Activated CD4-positive, alpha-beta T cell treated with anti-CD3 and anti-CD28 coated beads, Interleukin-2, amount 50 U/mL, for 16 hours (primary cell): ENCODE results near the gene LRRC28.

Experiments used
- DNase-seq: peaks from one replicate; pipeline ENCODE4 v3.0.0-alpha.2; 2020

The LRRC28 gene

DNA sequence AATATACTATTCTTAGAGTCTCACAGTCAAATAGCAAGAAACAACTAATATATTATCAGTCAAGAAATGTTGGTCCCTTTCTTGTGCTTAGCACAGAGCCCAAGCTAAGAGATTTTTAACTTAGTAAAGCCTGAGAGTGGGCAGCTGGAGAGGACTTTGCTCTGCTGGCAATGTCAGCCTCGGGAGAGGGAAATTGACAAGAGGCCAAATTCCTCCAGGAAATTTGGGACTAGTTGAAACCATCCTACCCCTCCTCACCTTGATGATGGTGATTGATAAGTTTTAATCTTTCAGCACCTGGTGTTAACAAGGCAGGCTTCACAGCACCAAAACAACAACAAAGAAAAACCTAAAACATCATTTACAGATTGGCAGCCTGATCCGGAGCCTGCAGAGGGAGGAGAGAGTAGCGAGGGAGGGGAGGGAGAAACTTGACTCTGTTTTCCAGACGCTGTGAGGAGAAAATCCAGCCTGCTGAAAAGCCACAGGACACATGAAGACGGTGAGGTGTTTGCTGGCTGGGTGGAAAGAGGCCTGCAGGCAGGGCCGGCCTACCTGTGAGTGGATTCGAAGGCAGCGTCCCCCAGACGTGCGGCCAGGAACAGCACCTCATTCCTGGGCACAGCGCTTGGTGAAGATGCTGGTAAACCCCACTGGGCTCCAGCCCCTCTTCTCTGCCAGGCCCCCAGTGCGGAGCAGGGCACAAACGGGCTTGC is 150.9 kb downstream of the LRRC28 start:
- DNase-seq = no peak

GRCh38 chr15:99403597-99403996 is 152.3 kb downstream of the LRRC28 start:
- no peak for DNase-seq

GRCh38 chr15:99404454-99404853 is 153.2 kb downstream of the LRRC28 start:
- no peak for DNase-seq

- no peak for DNase-seq
Observed at GRCh38 chr15:99406120-99406519, 154.8 kb downstream of the LRRC28 start.

DNA sequence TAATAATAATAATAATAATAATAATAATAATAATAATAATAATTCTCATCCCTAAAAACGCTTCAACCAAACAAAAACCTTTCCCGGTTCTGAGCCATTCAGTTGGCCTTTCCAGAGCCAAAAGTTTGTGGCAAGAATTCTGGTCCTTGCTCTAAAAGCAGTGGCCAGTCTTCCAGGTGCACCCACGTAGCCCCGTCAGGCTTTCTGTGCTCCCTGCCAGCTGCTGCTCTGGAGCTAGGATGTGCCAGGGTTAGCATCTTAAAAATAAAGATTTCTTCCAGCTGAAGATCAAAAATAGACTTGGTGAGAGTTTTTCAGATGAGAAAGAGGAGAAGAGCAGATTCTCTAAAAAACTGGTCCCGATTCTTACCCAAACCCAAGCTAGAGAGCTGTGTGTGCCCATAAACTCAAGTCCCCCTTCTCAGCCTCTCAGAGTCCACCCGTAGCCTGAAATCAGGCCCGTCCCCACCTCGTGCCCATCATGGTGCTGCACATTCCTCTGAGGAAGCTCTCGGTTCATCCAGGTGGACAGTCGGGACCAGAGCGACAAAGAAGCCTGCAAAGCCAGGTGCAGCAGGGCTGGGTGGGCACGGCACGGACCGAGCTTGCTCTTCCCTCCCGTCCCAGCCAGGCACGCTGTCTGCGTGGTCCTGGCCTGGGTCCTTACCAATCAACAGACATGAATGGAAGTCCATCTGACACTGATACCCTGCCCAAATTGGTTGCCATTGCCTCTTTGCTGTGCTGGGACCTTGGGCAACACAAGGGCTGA is 155.6 kb downstream of the LRRC28 start:
- DNase-seq = no peak

DNA sequence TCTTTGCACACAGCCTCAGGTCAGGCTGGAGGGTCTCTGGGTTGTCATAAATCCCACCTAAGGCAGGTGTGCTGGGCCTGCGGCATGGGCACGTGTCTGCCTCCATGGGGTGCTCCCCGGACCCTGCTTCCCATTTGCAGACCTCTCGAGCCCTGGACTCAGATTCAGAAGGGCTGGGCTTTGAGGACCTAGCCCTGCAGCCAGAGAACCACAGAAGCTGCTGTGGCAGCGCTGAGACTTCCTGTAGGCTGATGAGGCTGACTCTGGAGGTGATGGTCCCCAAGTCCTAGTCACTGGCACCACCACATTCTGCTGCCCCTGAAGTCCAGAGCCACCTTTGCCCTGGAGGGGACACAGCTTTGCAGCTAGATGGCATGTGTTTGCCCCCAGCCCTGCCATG is 156.4 kb downstream of the LRRC28 start:
- no peak for DNase-seq

GRCh38 chr15:99408236-99409096 is 157.2 kb downstream of the LRRC28 start:
- DNase-seq = no peak

DNA sequence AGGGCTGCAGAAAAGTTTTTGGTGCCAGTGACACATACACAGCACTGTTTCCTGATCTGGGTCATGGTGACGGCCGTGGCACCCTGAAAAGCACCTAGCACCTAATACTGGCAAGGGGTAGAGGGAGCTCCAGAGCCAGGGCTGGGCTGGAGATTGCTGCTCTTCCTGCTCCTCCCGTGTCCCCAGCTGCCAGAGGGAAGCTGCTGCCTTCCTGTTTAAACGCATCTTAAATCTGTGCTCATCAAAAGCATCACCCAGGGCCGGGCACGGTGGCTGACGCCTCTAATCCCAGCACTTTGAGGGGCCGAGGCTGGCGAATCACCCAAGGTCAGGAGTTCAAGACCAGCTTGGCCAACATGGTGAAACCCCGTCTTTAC is 157.8 kb downstream of the LRRC28 start:
- peak; percentile 20 for DNase-seq

- no peak for DNase-seq
Observed at GRCh38 chr15:99409560-99409959, 158.3 kb downstream of the LRRC28 start.

GRCh38 chr15:99410477-99410876 is 159.2 kb downstream of the LRRC28 start:
- no peak for DNase-seq

- DNase-seq = no peak
Observed at GRCh38 chr15:99411234-99411633, 160.0 kb downstream of the LRRC28 start.

DNA sequence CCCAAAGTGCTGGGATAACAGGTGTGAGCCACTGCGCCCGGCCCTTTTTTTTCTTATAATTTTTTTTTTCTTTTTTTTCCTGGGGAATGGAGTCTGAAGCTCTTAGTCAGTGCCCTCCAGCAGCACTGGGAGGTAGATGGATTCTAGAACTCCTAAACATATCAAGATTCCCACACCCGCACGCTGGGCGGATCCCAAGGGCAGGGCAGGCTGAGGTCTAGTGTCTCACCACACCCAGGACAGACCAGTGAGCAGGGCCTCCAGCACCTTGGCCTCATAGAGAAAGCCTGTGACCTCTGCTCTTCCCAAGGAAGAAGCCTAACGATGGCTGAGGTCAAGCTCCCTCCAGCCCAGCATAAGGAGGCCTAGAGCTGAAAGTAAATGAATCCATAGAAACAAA is 160.8 kb downstream of the LRRC28 start:
- no peak for DNase-seq

DNA sequence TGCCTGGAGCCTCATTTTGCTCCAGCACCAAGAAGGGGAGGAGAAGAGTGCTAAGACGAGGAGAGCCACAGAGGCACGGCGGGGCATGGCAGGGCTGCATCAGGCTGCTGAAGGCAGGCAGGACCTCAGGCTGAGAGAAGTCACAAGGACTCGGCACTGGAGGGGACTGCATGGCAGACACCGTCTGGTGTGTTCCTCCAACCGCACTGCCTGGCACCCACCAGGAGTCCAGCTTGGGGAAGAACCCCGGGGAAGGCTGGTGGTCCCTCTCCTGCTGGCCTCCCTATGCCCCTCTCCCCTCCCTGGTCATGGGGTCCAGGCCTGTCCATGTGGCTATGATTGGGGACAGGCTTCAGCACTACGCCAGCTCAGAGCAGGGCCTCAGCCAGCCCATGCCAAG is 161.3 kb downstream of the LRRC28 start:
- no peak for DNase-seq

- no peak for DNase-seq
Observed at GRCh38 chr15:99413955-99414754, 162.9 kb downstream of the LRRC28 start.

DNA sequence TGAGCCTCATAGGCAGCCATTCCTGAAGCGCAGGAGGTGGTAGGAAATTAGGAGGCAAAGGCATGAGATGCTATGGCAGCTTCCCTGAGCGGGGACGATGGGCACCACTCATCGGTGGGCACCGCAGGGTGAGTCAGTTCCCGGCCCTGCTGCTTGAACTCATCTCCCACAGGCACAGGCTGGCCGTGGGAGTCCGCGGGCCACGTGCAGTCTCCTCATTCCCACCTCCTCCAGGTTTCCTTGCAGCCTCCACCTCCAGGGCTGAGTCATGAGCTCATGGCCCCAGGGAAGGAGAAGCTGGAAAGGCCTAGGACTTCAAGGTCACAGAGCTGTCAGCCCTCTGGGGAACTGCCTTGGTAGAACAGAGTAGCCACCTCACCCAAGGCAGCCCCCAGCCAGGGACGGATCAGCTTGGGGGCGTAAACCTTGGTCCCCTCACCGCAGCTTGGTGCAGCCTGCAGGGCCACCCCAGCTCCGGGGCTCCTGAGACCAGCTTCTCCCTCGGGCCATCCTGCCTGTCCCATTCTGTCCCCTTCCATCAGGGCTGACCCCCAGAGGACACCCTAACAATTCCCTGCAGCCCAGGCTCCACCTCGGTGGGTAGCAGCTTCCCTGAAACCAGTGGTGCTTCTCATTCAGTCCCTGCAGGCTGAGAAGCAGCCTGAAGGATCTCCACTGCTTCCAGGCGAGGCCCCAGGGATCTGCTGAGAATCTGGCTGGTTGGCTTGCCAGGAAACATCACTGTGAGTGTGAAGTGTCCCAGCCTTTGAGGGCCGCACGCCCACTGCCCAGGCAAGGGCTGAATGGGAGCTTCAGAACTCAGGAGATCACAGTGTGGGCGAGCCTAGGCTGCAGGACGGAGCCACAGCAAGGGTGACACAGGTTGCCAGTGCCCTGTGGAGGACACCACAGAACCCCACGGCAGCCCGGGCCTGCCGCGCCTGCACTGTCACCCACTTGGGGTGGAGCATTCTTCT is 163.8 kb downstream of the LRRC28 start:
- DNase-seq = no peak

DNA sequence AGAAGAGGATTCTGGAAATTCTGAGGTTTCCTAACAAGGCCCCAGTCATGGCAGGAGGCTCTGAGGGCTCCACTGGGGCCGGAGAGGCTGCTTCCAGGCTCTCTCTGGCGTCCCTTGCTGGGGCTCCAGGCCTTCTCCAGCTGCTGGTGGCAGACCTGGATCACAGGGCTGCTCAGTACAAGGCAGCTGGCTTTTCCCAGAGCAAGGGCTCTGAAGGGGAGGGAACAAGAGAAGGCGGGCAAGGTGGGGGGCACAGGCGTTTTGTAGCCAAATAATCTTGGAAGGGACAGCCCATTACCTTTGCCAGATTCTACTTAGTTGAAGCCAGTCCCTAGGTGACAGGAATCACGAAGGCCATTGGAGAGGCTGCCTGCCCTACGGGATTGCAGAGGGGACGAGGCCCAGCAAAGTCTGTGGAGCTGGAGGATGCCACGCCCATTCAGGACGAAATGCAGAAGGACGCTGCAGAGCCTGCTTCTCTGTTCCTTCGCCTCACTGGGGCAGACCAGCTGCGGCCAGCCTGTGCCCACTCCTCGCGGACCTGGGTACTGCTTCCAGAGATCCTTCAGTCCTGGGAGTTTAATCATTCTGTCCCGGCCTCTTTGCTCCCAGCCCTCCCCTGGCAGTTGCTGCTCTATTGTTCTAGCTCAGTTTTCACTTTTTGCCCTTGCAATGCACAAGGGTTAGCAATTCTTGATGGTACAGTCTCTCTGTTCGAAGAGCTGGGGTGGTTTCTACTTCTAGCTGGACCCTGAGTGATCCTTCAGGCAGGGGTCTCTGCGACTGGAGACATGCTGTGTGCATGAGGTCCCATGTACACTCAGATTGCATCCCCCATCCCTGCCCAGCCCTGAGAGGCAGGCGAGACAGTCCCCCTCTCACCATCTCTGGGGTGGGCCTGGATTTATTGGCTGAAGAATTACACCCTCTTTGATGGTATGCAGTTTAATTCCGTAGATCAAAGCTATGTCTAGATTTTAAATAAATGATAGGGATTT is 165.2 kb downstream of the LRRC28 start:
- DNase-seq = no peak

DNA sequence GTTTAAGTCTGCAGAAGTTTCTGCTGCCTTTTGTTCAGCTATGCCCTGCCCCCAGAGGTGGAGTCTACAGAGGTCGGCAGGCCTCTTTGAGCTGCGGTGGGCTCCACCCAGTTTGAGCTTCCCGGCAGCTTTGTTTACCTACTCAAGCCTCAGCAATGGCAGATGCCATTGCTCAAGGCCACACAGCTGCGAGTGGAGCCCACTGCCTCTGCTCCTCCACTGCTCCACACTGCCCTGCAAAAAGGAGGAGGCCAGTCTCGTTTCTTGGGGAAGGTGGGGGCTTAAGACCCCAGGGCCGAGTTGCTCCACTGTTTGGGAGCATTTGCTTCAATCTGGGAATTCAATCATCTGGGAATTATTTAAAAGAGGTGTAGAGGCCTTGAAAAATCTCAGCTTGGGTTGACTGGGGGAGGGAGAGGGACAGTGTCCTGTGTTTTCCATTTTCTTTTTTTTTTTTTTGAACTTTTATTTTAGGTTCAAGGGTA is 169.9 kb downstream of the LRRC28 start:
- no peak for DNase-seq

DNA sequence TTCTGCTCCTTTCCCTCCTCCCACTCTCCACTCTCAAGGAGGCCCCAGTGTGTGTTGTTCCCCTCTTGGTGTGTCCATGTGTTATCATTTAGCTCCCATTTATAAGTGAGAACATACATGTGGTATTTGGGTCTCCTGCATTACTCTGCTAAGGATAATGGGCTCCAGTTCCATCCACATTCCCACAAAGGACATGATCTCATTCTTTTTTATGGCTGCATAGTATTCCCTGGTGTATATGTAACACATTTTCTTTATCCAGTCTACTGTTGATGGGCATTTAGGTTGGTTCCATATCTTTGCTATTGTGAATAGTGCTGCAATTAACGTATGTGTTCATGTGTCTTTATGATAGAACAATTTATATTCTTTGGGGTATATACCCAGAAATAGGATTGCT is 170.5 kb downstream of the LRRC28 start:
- DNase-seq = no peak

DNA sequence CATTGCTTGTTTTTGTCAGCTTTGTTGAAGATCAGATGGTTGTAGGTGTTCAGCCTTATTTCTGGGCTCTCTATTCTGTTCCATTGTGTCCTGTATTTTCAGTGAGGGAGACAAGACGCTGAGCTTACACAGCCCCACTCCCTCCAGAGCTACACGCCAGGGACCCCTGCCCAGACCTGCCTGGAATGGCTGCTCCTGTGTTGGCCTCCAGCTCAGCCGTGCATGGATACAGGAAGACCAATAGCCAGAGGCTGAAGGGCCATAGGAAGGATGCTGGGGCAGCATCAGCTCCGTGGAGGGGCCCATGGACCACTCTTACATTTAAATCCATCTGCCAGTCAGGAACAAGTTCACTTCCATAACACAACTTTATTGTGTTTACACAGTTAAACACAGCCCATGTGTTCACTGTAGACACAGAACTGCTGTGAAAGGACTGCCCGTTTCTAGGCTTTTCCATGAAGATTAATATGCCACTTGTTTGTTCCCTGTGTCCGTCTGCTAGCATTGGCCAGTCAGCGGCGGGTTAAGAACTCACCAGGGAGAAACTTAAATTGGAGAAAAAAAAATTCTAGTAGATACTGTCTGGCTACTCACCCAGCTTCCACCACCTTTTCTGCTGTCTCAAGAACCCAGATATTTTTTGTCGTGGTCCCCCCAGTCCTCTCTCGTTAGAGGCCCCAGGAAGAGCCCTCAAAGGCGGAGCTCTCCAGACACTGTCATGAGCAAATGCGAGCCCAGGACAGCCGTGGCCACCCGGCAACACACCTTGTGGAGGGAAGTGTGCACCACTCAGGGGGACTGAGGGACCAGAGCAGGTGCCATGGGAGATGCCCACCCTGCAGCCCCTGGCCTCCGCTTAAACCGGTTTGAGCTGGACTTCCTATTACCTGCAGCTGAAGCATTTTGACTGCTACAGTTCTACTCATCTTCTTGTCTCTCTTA is 172.2 kb downstream of the LRRC28 start:
- DNase-seq = no peak
